GM08714 (cell line): ENCODE data around the gene TDO2.
"Not testable (repeated sequence)": the region's sequence is repeated elsewhere in the genome, so short reads cannot be mapped to it uniquely, and the experiment has no call there.

Experiments used
- H3K4me3 ChIP-seq: fragments of 200-500 bp; sonication (Bioruptor generic); 2 replicates; pipeline ENCODE4 v1.5.1; 2014; ENCODE audit warnings: mild to moderate bottlenecking, low read length, inconsistent platforms
- ZNF274 ChIP-seq: IDR thresholded peaks from 2 replicates; pipeline ENCODE4 v1.6.1; 2012; ENCODE audit warnings: mild to moderate bottlenecking, low read depth, low read length

TDO2 gene

DNA sequence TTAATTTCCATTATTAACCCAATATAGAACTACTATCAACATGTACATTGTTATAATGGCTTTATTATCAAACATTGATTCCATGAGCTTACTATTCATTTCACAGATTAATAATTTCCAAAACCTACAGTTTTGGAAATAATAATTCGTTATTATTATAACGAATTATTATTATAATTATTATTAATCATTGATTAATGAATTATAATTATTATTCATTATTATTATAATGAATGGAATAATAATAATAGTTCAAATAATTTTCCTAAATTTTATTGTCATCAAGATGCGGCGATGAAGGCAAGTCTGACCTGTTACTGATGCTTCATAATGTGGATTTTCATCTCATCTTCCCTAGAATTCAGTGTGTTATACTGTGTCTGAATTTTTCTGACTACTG, 28.1 kb downstream of the TDO2 start:
- H3K4me3 ChIP-seq = no peak overlapping the region
- TF ChIP-seq ZNF274 = no peak

GRCh38 chr4:155934634-155935033, 31.1 kb downstream of the TDO2 start:
- not testable (repeated sequence) for H3K4me3 ChIP-seq

DNA sequence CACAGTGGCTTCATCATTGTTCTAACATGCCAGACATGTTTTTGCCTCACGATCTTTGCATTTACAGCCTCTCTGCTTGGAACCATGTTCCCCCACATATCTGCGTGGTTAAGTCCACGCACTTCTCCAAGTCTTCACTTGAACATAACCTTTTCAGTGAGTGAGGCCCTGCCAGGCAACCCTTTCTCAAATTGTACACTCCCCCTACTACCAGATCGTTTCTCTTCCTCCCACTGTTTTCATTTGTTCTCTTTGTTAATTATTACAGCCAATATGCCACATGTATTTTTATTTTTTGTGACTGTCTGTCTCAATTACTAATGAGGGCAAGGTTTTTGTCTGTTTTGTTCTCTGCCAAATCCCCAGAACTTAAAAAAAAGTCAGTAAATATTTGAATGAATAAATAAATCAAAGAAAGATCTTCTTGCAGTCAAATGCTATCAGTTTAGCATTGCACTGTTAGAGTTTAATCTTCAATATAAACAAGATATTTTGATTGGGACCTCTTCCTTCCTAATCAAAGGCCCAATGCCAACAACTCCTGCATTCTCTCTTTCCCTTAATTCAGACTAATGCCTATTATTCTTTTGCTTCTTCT, 32.0 kb downstream of the TDO2 start:
- no peak overlapping the region for H3K4me3 ChIP-seq
- TF ChIP-seq ZNF274 = no peak

GRCh38 chr4:155941085-155941790, 37.7 kb downstream of the TDO2 start:
- H3K4me3 ChIP-seq = no peak overlapping the region
- no peak for TF ChIP-seq ZNF274

DNA sequence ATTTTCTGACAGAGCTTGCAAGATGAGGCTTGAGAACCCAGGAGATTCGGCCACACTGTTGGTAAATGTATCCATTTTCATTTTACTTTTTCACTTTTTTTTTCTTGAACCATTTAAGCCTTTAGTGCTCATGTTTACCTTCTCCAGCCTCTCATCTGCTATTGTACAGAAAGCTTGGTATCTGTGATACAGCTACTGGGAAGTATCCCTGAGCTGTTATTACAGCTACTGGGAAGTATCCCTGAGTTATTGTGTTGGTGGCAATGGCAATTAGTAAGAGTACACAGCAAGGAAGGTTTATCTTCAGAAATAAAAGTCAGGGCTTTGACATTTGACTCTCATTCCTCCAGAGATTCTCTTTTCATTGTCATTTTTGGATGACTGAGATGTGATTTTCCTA, 38.3 kb downstream of the TDO2 start:
- no peak for TF ChIP-seq ZNF274
- H3K4me3 ChIP-seq = no peak overlapping the region

DNA sequence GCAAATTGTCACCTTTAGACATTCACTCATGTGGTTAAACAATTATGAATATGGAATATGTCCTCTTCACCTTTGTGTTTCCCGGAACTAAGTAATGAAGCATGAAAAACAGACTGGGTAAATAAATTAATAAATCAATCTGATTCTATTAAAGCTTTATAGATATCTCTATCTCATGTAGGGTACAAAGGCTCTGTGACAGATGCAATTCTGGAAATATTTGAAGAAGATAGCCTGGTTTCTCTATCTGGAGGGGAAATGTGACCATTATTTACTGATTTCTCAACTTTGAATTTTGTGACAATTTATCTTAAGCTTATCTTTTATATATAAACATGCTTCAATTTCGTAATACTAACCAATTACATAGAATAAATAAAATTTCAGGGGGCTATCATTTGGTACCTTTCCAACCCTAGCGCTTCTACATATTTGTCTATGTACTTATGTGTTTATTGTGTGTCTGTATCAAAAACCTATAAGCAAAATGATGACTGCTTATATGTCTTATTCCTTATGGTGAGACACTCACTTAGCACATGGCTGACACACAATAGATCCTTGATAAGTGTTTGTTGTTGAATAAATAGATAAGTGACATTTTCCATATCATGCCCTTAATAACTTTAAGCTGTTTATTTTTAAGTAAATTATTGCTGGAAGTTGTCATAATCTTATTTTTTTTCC, 40.3 kb downstream of the TDO2 start:
- H3K4me3 ChIP-seq = no peak overlapping the region
- TF ChIP-seq ZNF274 = no peak

- TF ChIP-seq ZNF274 = no peak
- H3K4me3 ChIP-seq = no peak overlapping the region
Measured at GRCh38 chr4:155944516-155944915, 41.0 kb downstream of the TDO2 start.

GRCh38 chr4:155946486-155946885, 43.0 kb downstream of the TDO2 start:
- no peak for TF ChIP-seq ZNF274
- H3K4me3 ChIP-seq = no peak overlapping the region

DNA sequence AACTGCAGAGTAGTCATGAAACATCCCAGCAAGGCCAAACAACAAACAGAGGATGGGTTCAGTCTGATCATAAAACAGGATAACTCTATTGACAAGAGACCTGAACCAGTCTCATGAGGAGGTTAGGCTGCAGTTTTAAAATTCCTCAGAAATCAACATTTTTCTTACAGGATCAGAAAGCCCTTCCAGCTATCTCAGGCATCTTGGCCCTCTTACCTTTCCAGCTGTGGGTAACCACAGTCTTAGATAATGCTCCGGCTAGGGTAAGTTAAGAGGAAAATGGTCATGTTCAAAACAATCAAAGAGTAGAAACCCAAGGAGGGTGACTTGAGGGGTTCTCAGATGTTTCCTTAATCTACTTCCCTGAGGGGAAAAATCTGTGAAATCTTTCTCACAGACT, 45.0 kb downstream of the TDO2 start:
- H3K4me3 ChIP-seq = no peak overlapping the region
- no peak for TF ChIP-seq ZNF274

DNA sequence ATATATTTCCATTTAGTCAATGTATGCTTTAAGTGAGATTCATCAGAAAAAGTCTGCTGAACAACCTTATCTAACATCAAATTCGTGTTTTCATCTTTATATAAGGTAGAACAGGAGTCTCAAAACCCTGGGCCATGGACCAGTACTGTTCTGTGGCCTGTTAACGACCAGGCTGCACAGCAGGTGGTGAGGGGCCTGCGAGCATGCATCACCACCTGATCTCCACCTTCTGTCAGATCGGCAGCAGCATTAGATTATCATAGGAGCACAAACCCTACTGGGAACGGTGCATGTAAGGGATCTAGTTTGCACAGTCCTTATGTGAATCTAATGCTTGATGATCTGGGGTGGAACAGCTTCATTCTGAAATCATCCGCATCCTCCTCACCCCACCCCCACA, 47.0 kb downstream of the TDO2 start:
- TF ChIP-seq ZNF274 = no peak
- H3K4me3 ChIP-seq = no peak overlapping the region

GRCh38 chr4:155952501-155952901, 49.0 kb downstream of the TDO2 start:
- no peak overlapping the region for H3K4me3 ChIP-seq
- TF ChIP-seq ZNF274 = no peak

- peak within 1 kb of the TSS; percentile 97 for H3K4me3 ChIP-seq
- no peak for TF ChIP-seq ZNF274
Measured at GRCh38 chr4:155953151-155954117, 49.9 kb downstream of the TDO2 start, which contains the start of gene CTSO. TSS of gene CTSO (minus strand) at chr4:155953866. CDS start at chr4:155953847, 19 bp downstream.

GRCh38 chr4:155954118-155954685, 50.7 kb downstream of the TDO2 start:
- no peak for TF ChIP-seq ZNF274
- H3K4me3 ChIP-seq = peak overlapping the region; percentile 97; the same call in 1 of the 2 replicates

- H3K4me3 ChIP-seq = no peak overlapping the region
- no peak for TF ChIP-seq ZNF274
Measured at GRCh38 chr4:155954939-155955338, 51.4 kb downstream of the TDO2 start.
